Adipocyte (in vitro differentiated cells): ENCODE results near the gene B4GAT1.

Experiments
- DNase-seq: peaks from one replicate; pipeline ENCODE4 v3.0.0-alpha.2; 2015; ENCODE audit warnings: low read depth
- H3K27me3 ChIP-seq: replicated peaks from 2 replicates; pipeline ENCODE4 v1.7.0; 2013; ENCODE audit warnings: mild to moderate bottlenecking, low read length, moderate library complexity; ENCODE audit not compliant: control insufficient read depth, insufficient read depth
- H3K36me3 ChIP-seq: 2 replicates; pipeline ENCODE4 v1.7.0; 2013; ENCODE audit warnings: low read length, mild to moderate bottlenecking, moderate library complexity; ENCODE audit not compliant: control insufficient read depth, insufficient read depth, severe bottlenecking
- H3K4me1 ChIP-seq: 2 replicates; pipeline ENCODE4 v1.7.0; 2013; ENCODE audit warnings: mild to moderate bottlenecking, low read length, moderate library complexity; ENCODE audit not compliant: control insufficient read depth, insufficient read depth
- H3K4me3 ChIP-seq: 2 replicates; pipeline ENCODE4 v1.7.0; 2013; ENCODE audit warnings: mild to moderate bottlenecking, low read length, moderate library complexity
- H3K9ac ChIP-seq: 2 replicates; pipeline ENCODE4 v1.7.0; 2013; ENCODE audit warnings: mild to moderate bottlenecking, low read length, moderate library complexity
- H3K9me3 ChIP-seq: 2 replicates; pipeline ENCODE4 v1.7.0; 2013; ENCODE audit warnings: mild to moderate bottlenecking, low read length, moderate library complexity; ENCODE audit not compliant: control insufficient read depth

The B4GAT1 gene

GRCh38 chr11:66369073-66369894 lies 21.9 kb upstream of the B4GAT1 start:
- peak overlapping the region; percentile 64 for H3K9ac ChIP-seq
- no peaks in the 10 kb centered on the region for H3K36me3 ChIP-seq
- H3K4me1 ChIP-seq, result peaks cover 37% of the 10 kb centered on the region
- DNase-seq, result no peak
- peak overlapping the region; percentile 3 for H3K4me3 ChIP-seq
- H3K27me3 ChIP-seq, result no peaks in the 10 kb centered on the region
- H3K9me3 ChIP-seq, result no peaks in the 10 kb centered on the region

DNA sequence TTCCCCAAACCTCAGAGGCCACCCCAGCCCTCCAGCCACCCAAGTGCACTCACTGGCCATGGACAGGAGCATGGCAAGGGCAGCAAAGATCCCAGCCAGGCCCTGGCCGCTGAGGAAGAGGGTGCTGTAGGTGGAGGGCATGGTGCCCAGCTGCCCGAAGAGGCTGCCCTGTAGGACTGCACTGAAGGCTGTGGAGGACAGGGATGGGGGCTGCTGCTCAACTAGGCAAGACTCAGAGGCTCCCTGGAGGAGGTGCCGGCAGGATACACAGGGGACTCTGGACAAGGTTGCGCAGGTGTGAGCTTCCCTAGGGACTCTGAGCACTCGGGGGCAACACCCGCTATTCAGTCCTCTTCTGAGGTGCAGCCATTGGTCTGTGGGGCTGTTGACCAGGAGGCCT lies 21.1 kb upstream of the B4GAT1 start:
- no peaks in the 10 kb centered on the region for H3K27me3 ChIP-seq
- DNase-seq, result no peak
- H3K36me3 ChIP-seq, result no peaks in the 10 kb centered on the region

DNA sequence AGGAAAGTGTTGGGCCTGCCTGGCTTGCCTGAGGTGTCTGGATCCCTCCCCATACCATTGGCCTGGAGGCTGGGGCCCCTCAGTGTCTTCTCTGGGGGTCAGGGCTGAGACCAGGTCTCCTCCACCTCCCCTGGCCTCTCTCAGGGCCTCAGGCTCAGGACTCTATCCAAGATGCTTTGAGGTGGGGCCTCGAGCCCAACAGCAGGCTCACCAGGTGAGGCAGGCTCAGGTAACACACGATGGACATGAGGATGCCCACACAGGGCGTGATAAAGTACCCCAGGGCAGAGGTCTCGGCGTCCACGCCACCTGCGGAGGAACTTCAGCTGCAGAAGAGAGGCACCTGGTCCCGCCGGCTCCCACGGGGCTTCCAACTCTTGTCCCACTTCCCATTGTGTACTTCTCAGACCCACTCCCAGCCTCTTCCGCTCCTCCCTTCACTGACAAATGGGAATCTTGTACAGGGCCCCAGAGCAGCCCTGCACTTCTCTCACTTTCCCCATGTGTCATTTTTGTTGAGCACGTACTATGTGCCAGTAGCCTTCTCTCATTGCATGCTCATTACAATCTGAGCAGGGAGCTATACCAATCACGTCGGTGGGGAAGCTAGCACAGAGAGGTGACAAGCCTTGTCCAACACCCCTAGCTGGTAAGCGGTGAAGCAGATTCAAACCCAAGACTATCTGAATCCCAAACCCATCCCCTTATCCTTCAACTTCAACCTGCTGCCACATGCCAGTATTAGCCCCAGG lies 20.3 kb upstream of the B4GAT1 start:
- Histone ChIP-seq H3K4me1 (peaks cover 27% of the 10 kb centered on the region), H3K36me3 (peaks cover 3% of the 10 kb centered on the region), H3K9ac (no peak overlapping the region), H3K4me3 (no peak overlapping the region), H3K9me3 (no peaks in the 10 kb centered on the region), H3K27me3 (no peaks in the 10 kb centered on the region)
- no peak for DNase-seq

More for the DNA sequence above, 21.1 kb upstream of the B4GAT1 start:
- H3K9ac ChIP-seq, result no peak overlapping the region
- peaks cover 35% of the 10 kb centered on the region for H3K4me1 ChIP-seq
- H3K9me3 ChIP-seq, result no peaks in the 10 kb centered on the region
- H3K4me3 ChIP-seq, result no peak overlapping the region

DNA sequence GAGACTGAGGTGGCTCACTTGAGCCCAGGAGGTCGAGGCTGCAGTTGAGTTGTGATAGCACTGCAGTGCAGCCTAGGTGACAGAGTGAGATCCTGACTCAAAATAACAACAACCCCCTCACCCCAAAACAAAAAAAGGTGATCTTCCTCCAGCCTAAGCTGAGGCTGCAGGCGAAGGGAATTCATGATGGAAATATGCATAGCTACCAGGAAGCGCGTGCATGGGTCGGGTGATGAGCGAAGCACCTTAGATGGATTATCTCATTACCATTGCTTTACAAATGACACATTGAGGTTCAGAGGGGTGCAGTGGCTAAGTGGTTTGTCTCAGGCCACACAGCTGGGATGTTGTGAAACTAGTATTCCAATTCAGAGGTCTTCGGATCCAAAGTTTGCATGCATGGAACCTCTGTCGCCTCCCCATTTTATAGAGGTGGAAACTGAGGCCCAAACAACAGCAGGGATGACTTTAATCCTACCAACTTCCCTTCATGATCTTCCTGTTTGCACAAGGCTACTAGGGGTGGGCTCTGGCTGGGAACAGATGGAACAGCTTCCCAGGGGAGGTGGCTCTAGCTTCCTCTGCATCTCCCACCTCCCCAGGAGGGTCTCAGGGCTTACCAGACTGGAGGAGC lies 19.5 kb upstream of the B4GAT1 start:
- H3K4me1 ChIP-seq, result peaks cover 19% of the 10 kb centered on the region
- H3K9ac ChIP-seq, result no peak overlapping the region
- H3K27me3 ChIP-seq, result no peaks in the 10 kb centered on the region
- no peaks in the 10 kb centered on the region for H3K9me3 ChIP-seq
- no peak overlapping the region for H3K4me3 ChIP-seq
- DNase-seq, result no peak
- peaks cover 3% of the 10 kb centered on the region for H3K36me3 ChIP-seq

DNA sequence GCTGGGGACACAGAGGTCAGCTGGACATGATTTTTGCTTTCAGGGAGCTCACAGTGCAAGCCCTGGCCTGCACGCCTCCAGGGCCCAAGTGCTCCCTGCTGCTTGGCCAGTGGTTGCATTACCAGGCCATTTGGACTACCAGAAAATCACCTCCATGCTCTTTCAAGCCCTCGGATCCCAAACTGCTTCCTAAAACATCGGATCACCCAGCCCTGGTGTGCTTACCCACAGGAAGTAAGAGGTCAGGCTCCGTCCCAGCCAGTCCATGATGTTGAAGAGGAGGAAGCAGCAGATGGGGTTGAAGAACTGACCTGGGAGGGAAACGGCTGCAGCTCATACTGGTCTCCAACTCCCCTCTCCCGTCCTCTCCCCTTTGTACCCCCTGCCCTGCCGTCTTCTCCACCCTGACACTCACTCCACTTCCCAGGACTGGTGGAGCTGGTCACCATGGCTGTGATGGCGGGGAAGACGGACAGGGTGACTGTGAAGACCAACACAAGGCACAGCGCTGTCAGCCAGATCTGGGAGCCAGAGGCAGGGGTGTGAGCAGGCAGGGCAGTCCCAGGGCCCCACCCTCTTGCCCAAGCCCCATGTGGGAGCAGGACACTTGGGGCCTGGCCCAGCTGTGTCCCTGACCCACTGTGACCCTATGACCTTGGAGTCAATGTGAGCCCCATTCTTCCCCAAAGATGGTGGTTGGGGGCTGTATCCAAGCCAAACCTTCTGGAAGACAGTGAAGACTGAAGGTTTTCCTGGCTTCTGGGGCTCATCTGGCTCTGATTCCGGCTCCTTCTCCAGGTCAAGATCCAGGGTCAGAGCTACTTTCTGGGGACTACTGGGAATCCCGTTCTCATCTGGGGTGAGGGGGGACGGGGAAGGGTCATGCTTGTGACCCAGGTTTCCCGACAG lies 18.5 kb upstream of the B4GAT1 start:
- H3K36me3 ChIP-seq, result peaks cover 3% of the 10 kb centered on the region

GRCh38 chr11:66365166-66365565 lies 17.7 kb upstream of the B4GAT1 start:
- H3K4me1 ChIP-seq, result peaks cover 10% of the 10 kb centered on the region
- no peak for DNase-seq

More for the DNA sequence above, 18.5 kb upstream of the B4GAT1 start:
- Histone ChIP-seq H3K4me3 (no peak overlapping the region), H3K9me3 (no peaks in the 10 kb centered on the region), H3K27me3 (no peaks in the 10 kb centered on the region), H3K9ac (no peak overlapping the region), H3K4me1 (peaks cover 17% of the 10 kb centered on the region)
- no peak for DNase-seq

DNA sequence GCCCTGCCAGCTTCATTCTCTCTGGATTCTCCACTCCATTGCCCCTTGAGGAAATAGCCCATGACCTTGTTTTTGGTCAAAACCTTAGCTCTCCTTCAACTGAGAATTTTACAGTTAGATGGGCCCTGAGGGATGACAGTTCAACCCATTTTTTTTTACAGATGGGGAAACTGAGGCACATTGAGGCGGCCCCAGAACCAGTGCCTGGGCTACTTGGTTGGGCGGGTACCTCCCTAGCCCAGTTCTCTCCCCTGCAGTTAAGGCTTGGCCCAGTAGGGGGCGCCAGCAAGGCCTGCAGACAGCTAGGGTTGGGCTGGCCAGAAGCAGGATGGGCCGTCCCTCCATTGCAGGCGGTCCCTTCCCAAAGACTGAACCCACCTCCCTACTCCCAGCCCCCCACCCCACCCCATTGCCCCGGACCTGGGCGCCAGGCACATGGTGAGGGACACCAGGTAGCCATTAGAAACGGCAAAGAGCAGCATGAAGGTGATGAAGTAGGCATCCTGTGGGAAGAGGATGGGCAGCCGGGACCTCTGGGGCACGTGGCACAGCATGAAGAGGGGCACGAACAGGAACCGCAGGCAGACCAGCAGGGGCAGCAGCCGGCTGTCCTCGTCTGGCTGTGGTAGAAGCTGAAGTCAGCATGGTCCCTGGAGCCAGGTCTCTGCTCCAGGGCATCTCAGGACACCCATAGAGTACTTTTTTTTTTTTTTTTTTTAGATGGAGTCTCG lies 16.5 kb upstream of the B4GAT1 start:
- Histone ChIP-seq H3K4me1 (no peaks in the 10 kb centered on the region), H3K4me3 (no peak overlapping the region), H3K36me3 (peaks cover 3% of the 10 kb centered on the region), H3K27me3 (no peaks in the 10 kb centered on the region), H3K9me3 (no peaks in the 10 kb centered on the region), H3K9ac (no peak overlapping the region)
- peak; percentile 35 for DNase-seq

More at GRCh38 chr11:66365166-66365565, 17.7 kb upstream of the B4GAT1 start:
- no peak overlapping the region for H3K9ac ChIP-seq
- H3K36me3 ChIP-seq, result peaks cover 3% of the 10 kb centered on the region
- no peak overlapping the region for H3K4me3 ChIP-seq
- no peaks in the 10 kb centered on the region for H3K9me3 ChIP-seq
- no peaks in the 10 kb centered on the region for H3K27me3 ChIP-seq

DNA sequence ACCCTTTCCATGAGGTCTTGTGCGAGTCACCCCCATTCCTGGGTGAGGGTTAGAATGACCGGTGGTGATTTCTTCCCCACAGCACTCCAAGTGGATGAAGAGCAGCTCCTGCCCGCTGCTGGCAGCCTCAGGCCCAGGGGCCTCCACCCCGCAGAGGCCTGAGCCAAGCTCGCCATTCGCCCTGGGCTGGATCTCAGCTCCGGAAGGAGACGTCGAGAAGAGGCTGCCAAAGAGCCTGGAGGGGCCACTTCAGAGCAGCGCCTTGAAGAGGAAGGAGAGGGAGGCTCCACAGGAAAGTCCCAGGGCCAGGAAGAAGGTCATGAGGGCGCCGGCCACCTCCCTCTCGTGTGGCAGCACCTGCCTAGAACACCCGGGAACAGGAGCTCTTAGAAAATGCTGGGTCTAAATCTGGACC lies 15.8 kb upstream of the B4GAT1 start:
- H3K4me3 ChIP-seq, result no peak overlapping the region
- peaks cover 3% of the 10 kb centered on the region for H3K36me3 ChIP-seq
- H3K9me3 ChIP-seq, result no peaks in the 10 kb centered on the region
- H3K4me1 ChIP-seq, result no peaks in the 10 kb centered on the region
- no peak overlapping the region for H3K9ac ChIP-seq
- H3K27me3 ChIP-seq, result no peaks in the 10 kb centered on the region
- DNase-seq, result no peak

GRCh38 chr11:66362481-66363147 lies 15.2 kb upstream of the B4GAT1 start:
- Histone ChIP-seq H3K9ac (no peak overlapping the region), H3K36me3 (peaks cover 3% of the 10 kb centered on the region), H3K4me1 (no peaks in the 10 kb centered on the region), H3K9me3 (no peaks in the 10 kb centered on the region), H3K27me3 (no peaks in the 10 kb centered on the region), H3K4me3 (no peak overlapping the region)
- DNase-seq, result no peak

DNA sequence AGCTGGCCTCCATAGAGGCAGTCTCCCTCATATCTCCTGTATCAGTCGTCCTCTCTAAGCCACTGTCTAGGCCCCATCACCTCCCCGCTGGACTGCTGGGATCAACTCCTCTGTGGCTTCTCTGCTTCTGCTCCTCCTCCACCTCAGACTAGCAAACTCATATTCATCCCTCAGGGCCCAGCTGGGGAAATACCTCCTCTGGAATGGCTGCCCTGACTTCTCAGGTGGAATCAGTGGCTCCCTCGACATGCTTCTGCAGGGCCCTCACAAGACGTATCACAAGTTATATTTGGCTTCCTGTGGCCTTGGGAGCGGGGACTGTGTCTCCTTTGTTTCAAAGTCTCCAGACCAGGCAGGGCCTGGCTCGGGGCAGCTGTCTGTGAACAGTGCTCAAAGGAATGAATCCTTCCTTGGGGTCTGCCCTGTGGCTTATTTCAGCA lies 14.1 kb upstream of the B4GAT1 start:
- no peak for DNase-seq
- Histone ChIP-seq H3K9me3 (no peaks in the 10 kb centered on the region), H3K36me3 (peaks cover 3% of the 10 kb centered on the region)

More for the DNA sequence above, 14.1 kb upstream of the B4GAT1 start:
- no peaks in the 10 kb centered on the region for H3K27me3 ChIP-seq
- no peaks in the 10 kb centered on the region for H3K4me1 ChIP-seq
- H3K9ac ChIP-seq, result no peak overlapping the region
- H3K4me3 ChIP-seq, result no peak overlapping the region
